Epidermal melanocyte (primary cell): Measurements from ENCODE around the gene SP5.
"Not testable (repeated sequence)": the region's sequence is repeated elsewhere in the genome, so short reads cannot be mapped to it uniquely, and the experiment has no call there.

Source experiments
- DNase-seq: peaks from one replicate; pipeline ENCODE4 v3.0.0; 2011; ENCODE audit warnings: low spot score; ENCODE audit not compliant: insufficient read length

SP5 gene

GRCh38 chr2:170739048-170739447 lies 23.9 kb downstream of the SP5 start:
- no peak for DNase-seq

DNA sequence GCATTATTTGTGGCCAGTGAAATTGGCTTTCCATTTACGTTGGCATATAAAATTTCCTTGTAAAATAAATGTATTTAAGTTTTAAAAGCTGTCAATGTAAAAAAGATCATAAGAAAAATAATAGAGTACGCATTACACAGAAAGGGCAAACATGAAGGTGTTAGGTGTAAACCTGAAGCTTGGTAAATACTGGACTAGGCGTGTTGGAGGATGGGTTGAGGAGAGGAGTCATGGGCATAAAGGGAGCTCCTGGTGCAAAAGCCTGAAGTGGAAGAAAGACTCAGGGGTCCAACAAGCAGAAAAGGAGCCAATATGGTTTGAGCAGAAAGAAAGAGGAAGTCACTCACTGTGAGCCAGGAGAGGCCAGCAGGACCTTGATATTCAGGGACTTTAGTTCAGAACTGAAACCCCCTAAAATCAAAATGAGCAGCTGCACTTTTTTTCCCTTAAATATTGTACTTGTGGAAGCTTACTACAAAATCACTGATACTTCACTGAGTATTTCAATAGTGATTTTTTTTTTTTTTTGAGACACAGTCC lies 24.4 kb downstream of the SP5 start:
- no peak for DNase-seq

DNA sequence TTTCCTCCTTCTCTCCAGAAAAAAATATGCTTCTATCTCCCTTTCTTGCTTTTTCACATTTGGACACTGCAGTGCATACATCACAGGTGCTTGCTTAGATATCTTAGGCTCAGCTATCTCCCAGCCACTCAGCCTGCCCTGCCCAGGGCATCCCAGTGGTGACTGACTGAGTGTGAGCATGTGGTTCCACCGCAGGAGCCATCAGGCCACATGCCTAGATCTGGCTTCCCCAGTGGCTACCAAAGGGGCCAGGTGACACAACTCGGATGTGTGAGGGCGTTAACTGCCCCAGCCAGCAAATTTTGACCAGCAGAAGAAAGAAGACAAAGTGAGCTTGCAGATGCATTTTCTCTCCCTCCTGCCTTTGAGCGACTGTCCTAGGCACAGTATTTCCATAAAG lies 25.5 kb downstream of the SP5 start:
- DNase-seq = no peak

DNA sequence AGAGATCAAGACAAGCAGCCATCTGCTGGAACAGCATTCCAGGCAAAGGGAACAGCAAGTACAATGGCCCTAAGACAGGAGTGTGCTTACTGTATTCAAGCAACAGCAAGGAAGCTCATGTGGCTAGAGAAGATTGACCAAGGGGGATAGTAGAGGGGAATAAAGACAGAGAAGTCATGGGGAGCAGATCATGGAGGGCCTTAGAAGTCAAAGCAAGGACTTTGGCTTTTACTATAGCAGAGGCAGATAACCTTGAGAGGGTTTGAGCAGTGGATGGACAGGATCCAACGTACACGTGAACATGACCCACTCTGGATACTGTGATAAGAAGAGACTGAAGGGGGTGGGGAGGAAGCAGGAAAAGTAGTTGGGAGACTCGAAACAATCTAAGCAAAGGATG lies 26.9 kb downstream of the SP5 start:
- no peak for DNase-seq

DNA sequence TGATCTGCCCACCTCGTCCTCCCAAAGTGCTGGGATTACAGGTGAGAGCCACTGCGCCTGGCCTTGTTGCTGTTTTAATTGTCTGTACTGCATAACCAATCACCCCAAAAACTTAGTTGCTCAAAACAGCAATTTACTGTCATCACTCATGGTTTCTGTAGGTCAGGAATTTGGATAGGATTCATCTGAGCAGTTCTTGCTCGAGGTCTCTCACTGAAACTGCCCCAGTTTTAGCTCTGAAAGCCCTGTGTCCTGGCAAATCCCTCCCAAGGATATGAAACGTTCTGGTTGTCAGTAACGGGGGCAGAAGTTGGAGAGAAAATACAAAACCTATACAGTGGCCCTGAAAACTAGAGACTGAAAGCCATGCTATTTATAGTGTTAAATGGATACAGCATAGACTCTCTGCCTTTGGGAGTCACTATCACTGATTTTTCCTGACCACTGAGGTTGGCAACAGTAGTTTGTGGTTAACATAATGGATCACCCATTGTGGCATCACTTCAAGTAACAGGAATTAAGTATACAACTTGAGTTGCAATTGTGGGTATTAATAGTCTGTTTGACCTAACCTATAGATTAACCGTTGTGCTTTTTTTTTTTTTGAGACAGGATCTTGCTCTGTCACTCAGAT lies 27.9 kb downstream of the SP5 start:
- no peak for DNase-seq

DNA sequence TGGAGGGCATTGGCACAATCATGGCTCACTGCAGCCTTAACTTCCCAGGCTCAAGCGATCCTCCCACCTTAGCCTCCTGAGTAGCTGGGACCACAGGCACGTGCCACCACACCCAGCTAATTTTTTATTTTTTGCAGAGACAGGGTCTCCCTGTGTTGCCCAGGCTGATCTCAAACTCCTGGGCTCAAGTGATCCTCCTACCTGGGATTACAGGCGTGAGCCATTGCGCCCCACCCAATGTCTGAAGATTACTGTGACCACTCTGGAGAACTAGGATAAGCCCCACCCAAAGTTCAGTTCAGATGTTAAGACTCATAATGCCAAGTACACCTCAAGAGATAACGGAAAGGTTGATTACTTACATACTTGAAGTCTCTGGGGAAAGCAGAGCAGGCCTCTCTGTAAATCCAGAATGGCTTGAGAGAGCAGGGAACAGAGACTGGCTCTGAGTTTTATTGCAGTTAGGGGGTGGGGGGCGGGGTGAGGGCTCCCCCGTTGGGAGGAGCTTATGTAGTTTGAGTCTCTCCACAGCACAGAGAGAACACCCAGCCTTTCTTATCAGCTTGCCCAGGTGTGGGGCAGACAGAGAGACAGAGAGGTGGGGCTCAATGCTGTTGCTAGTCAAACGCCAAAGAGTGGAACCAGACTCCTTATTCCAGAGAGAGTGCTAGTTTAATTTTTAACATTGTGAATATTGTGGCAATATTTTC lies 28.5 kb downstream of the SP5 start:
- no peak for DNase-seq

GRCh38 chr2:170744248-170745002 lies 29.3 kb downstream of the SP5 start:
- no peak for DNase-seq

- no peak for DNase-seq
Measured at GRCh38 chr2:170745305-170745704, 30.2 kb downstream of the SP5 start.

- DNase-seq = no peak
Measured at GRCh38 chr2:170747921-170748320, 32.8 kb downstream of the SP5 start.

DNA sequence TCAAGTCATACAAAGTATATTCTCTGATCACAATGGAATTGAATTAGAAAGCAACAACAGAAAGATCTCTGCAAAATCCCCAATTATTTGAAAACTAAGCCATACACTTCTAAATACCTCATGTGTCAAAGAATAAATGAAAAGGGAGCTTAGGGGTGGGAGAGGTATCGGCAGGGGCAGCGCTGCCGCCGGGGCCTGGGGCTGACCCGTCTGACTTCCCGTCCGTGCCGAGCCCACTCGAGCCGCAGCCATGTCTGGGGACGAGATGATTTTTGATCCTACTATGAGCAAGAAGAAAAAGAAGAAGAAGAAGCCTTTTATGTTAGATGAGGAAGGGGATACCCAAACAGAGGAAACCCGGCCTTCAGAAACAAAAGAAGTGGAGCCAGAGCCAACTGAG lies 36.4 kb downstream of the SP5 start:
- not testable (repeated sequence) for DNase-seq

DNA sequence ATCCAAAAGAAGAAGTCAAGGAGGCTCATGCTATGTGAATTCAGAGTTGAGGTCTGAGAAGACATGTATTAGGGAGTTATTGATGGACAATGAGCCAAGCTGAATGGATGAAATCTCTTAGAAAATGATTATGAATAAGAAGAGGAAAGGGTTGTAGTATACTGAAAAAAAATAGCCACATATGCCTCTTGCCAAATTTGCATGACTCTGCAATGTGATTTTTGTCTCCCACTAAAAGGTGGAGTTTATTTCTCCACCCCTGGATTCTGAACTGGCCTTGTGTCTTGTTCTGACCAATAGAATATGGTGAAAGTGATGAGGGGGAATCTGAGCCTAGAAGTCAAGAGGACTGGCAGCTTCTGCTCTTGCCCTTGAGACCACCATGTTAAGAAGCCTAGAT lies 46.4 kb downstream of the SP5 start:
- no peak for DNase-seq

DNA sequence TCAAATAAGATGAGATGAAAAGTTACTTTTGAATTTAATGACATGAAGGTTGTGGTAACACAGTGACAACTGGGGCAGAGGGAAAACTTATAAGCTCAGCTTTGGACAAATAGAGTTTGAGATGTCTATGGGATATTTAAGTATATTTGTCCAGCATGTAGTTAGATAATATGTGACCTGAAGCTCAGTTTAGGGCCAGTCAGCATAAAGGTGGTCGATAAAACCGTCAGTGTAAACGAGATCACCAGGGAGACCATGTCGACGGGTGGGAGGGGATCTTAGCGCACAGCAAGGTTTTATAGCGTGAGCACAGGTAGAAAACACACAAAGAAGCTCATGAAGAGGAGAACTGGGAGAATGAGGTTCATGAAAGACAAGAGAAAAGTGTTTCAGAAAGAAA lies 47.6 kb downstream of the SP5 start:
- no peak for DNase-seq

GRCh38 chr2:170763232-170763631 lies 48.1 kb downstream of the SP5 start:
- DNase-seq = no peak

- DNase-seq = no peak
Measured at GRCh38 chr2:170764880-170765261, 49.7 kb downstream of the SP5 start.

DNA sequence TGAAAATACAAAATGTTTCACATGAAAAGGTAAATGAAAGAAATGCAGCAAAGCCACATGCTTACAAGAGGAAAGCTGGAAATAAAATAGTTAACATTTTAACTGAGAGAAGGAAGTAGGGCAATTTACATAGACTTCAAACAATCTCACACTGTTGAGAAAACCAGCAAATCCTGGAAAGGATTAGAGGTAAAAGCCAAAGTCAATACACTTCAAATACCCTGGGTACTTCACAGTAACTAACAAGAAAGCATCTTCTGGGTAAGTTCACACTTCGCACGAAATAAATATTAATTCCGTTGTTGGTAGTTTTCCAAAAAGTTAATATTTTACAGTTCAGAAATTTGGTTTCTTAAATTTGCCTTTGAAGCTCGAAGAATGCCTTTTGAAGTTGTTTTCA lies 51.6 kb downstream of the SP5 start:
- no peak for DNase-seq
